SK-N-SH (cell line): Measurements from ENCODE around the gene RAMP3.

Experiments used
- CHD2 ChIP-seq: fragments of 150-350 bp; IDR thresholded peaks from 2 replicates; pipeline ENCODE4 v1.6.1; 2018; ENCODE audit warnings: low read length; ENCODE audit not compliant: partially characterized antibody
- CTCF ChIP-seq: fragments of 200-600 bp; sonication (generic); IDR thresholded peaks from 2 replicates; pipeline ENCODE4 v1.6.1; 2017; ENCODE audit warnings: antibody characterized with exemption, mild to moderate bottlenecking, moderate library complexity
- EP300 ChIP-seq, 2 experiments: IDR thresholded peaks; 2 replicates each; pipeline versions ENCODE4 v1.4.0 to v1.6.1; 2012; ENCODE audit warnings: borderline replicate concordance in 1 of 2, low read depth in 1 of 2, low read length in 1 of 2
- MAX ChIP-seq: IDR thresholded peaks from 2 replicates; pipeline ENCODE4 v1.4.0; 2012; ENCODE audit warnings: low read depth
- MXI1 ChIP-seq: IDR thresholded peaks from 2 replicates; pipeline ENCODE4 v1.6.1; 2012; ENCODE audit warnings: mild to moderate bottlenecking, low read depth, low read length, improper control_type of control experiment
- NFIC ChIP-seq: IDR thresholded peaks from 2 replicates; pipeline ENCODE4 v1.4.0; 2012; ENCODE audit warnings: borderline replicate concordance
- POLR2AphosphoS5 ChIP-seq: IDR thresholded peaks from 2 replicates; pipeline ENCODE4 v1.6.1; 2012; ENCODE audit warnings: low read depth, low read length
- RCOR1 ChIP-seq: fragments of 150-350 bp; IDR thresholded peaks from 2 replicates; pipeline ENCODE4 v1.6.1; 2017; ENCODE audit warnings: antibody characterized with exemption, low read length
- REST ChIP-seq: IDR thresholded peaks from 2 replicates; pipeline ENCODE4 v1.6.1; 2012; ENCODE audit warnings: mild to moderate bottlenecking, low read depth, low read length, moderate library complexity
- YY1 ChIP-seq: IDR thresholded peaks from 2 replicates; pipeline ENCODE4 v1.4.0; 2012; ENCODE audit warnings: low read depth, mild to moderate bottlenecking

- TF ChIP-seq CTCF: no peak
- TF ChIP-seq MAX: no peak
- no peak for TF ChIP-seq NFIC
- no peak for TF ChIP-seq POLR2AphosphoS5
- no peak for TF ChIP-seq REST
- no peak for TF ChIP-seq RCOR1
- no peak for TF ChIP-seq MXI1
- TF ChIP-seq EP300 (IDR thresholded peaks at IDR 0.05; ENCODE audit: borderline replicate concordance in 1 of 2, low read depth in 1 of 2, low read length in 1 of 2): no peak
- no peak for TF ChIP-seq YY1
- no peak for TF ChIP-seq CHD2
Measured at GRCh38 chr7:45140827-45141226, 16.8 kb upstream of the RAMP3 start.
